SH-SY5Y (cell line): ENCODE results near the gene ZBTB40.

Experiments
- GATA2 ChIP-seq: IDR thresholded peaks from 2 replicates; pipeline ENCODE4 v1.6.1; 2011; ENCODE audit warnings: mild to moderate bottlenecking, low read depth, low read length
- GATA3 ChIP-seq: IDR thresholded peaks from 2 replicates; pipeline ENCODE4 v1.6.1; 2011; ENCODE audit warnings: low read depth, mild to moderate bottlenecking, low read length, moderate library complexity

GRCh38 chr1:22569269-22569668, 117.6 kb downstream of the ZBTB40 start:
- TF ChIP-seq GATA3 (no peak), GATA2 (no peak)
